SH-SY5Y (cell line): ENCODE data around the gene ADTRP.

Source experiments
- GATA2 ChIP-seq: IDR thresholded peaks from 2 replicates; pipeline ENCODE4 v1.6.1; 2011; ENCODE audit warnings: mild to moderate bottlenecking, low read depth, low read length
- GATA3 ChIP-seq: IDR thresholded peaks from 2 replicates; pipeline ENCODE4 v1.6.1; 2011; ENCODE audit warnings: low read depth, mild to moderate bottlenecking, low read length, moderate library complexity

Gene ADTRP

GRCh38 chr6:11778648-11779328 is at the start of gene ADTRP:
ADTRP (minus strand) TSS chr6:11778803; CDS start chr6:11778759, 44 bp downstream.
- no peak for TF ChIP-seq GATA3
- no peak for TF ChIP-seq GATA2

GRCh38 chr6:11826779-11827178 is 48.2 kb upstream of the ADTRP start:
- no peak for TF ChIP-seq GATA3

GRCh38 chr6:11824986-11825385 is 46.4 kb upstream of the ADTRP start:
- TF ChIP-seq GATA2 (no peak), GATA3 (no peak)

GRCh38 chr6:11822346-11822745 is 43.7 kb upstream of the ADTRP start:
- TF ChIP-seq GATA3 (no peak), GATA2 (no peak)

- TF ChIP-seq GATA2 (no peak), GATA3 (no peak)
These were observed 43.2 kb upstream of the ADTRP start for GRCh38 chr6:11821781-11822180.

- TF ChIP-seq GATA2 (no peak), GATA3 (no peak)
These were observed 42.2 kb upstream of the ADTRP start for GRCh38 chr6:11820821-11821220.

GRCh38 chr6:11819486-11819885 is 40.9 kb upstream of the ADTRP start:
- no peak for TF ChIP-seq GATA2

- TF ChIP-seq GATA3 (no peak), GATA2 (no peak)
These were observed 36.6 kb upstream of the ADTRP start for GRCh38 chr6:11815231-11815630.

GRCh38 chr6:11814819-11815218 is 36.2 kb upstream of the ADTRP start:
- TF ChIP-seq GATA3 (no peak), GATA2 (no peak)

- no peak for TF ChIP-seq GATA3
- TF ChIP-seq GATA2 = no peak
These were observed 35.5 kb upstream of the ADTRP start for GRCh38 chr6:11814106-11814505.

GRCh38 chr6:11813606-11814005 is 35.0 kb upstream of the ADTRP start:
- TF ChIP-seq GATA3 (no peak), GATA2 (no peak)

- no peak for TF ChIP-seq GATA2
- TF ChIP-seq GATA3 = no peak
These were observed 34.3 kb upstream of the ADTRP start for GRCh38 chr6:11812951-11813350.

GRCh38 chr6:11812439-11812838 is 33.8 kb upstream of the ADTRP start:
- no peak for TF ChIP-seq GATA2
- no peak for TF ChIP-seq GATA3

GRCh38 chr6:11811644-11812264 is 33.2 kb upstream of the ADTRP start:
- TF ChIP-seq GATA3 (no peak), GATA2 (no peak)

GRCh38 chr6:11810854-11811643 is 32.4 kb upstream of the ADTRP start:
- TF ChIP-seq GATA3 (no peak), GATA2 (no peak)

- TF ChIP-seq GATA2 (no peak), GATA3 (no peak)
These were observed 31.5 kb upstream of the ADTRP start for GRCh38 chr6:11810039-11810541.
